ENCODE results near the gene ASXL1.

Gene ASXL1

DNA sequence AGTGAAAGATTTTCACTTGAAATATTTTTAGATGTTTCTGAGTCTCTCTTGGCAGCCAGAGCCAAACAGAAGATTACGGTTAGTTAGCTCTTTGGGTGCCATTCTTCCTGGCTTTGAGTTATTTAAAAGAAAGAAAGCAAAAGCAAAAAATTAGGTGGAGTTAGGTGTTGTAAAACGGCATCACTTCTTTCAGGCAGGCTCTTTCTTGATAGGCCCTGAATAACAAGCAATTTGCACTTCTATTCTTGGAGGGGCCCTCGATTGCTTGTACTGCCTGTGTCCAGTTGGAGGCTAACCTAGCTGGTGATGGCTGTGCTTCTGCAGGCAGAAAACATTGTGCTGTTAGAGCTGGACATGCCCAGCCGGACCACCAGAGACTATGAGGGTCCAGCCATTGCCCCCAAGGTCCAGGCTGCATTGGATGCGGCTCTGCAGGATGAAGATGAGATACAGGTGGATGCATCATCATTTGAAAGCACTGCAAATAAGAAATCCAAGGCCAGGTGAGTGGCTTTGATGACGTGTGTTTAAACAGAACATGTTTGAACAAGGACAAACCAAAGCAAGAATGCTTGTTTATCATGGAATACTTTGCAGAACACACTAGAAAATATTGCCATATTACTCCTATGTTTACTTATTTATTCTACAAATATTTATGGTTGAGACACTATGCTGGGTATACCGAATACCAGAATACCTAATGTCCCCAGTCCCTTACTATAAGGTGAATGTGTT is 28.1 kb upstream of the ASXL1 start:
- no peak overlapping the region for H3K4me3 ChIP-seq (ENCODE audit: low read depth, low read length)
- no peak for TF ChIP-seq CTCF (IDR thresholded peaks at IDR 0.05; ENCODE audit: low read depth, low read length, missing control alignments)
- DNase-seq (ENCODE audit: low read depth): no peak

- H3K4me3 ChIP-seq (ENCODE audit: low read depth, low read length): no peak overlapping the region
- no peak for TF ChIP-seq CTCF (IDR thresholded peaks at IDR 0.05; ENCODE audit: low read depth, low read length, missing control alignments)
- no peak for DNase-seq (ENCODE audit: low read depth)
Observed at GRCh38 chr20:32330555-32330897, 27.6 kb upstream of the ASXL1 start.

DNA sequence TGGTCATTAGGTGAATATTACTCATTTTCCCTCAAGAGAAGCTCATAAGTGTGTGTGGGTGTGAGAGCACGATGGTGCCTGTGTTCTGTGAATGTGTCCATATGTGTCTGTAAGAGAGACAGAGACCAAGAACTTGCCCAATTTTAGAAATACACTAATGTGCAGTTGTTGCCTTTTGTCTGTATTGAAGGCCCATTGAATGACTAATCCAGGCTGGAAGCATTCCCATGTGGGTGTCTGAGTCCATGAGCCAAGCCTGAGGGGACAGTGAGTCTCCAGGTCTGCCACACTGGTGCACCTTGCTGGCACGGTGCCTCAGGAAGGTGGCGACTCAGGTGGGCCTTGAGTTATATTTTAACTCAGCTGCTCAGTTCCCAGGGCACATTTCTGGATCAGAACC is 25.5 kb upstream of the ASXL1 start:
- DNase-seq (ENCODE audit: low read depth): peak; percentile 33
- TF ChIP-seq CTCF (IDR thresholded peaks at IDR 0.05; ENCODE audit: low read depth, low read length, missing control alignments): no peak
- H3K4me3 ChIP-seq (ENCODE audit: low read depth, low read length): no peak overlapping the region

DNA sequence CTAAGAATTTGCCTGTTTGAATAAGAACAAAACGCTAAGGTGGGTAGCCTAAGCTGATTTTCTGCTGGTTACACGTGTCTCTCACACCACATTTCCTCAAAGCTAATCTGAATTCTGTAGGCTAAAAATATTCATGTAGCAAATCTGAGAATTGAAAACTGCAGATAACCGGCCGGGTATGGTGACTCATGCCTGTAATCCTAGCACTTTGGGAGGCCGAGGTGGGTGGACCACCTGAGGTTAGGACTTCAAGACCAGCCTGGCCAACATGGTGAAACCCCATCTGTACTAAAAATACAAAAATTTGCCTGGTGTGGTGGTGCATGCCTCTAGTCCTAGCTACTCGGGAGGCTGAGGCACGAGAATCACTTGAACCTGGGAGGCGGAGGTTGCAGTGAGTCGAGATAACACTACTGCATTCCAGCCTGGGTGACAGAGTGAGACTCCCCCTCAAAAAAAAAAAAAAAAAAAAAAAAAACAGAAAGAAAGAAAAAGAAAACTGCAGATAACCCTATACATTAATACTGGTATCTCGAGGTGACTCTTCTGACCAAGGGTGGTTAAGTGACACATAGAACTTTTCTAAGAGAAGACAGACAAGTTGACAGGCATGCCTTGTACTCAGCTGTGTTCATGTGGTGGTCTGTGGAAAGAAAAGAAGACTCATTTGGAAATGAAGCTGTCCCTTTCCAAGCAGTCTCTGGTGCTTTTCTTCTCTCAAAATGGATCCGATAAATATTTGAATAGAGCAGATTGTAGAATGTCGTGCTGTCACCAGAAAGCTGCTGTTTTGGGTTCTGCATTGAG is 24.7 kb upstream of the ASXL1 start:
- DNase-seq (ENCODE audit: low read depth): peak; percentile 85
- no peak overlapping the region for H3K4me3 ChIP-seq (ENCODE audit: low read depth, low read length)
- no peak for TF ChIP-seq CTCF (IDR thresholded peaks at IDR 0.05; ENCODE audit: low read depth, low read length, missing control alignments)

GRCh38 chr20:32333988-32334885 is 23.9 kb upstream of the ASXL1 start:
- TF ChIP-seq CTCF (IDR thresholded peaks at IDR 0.05; ENCODE audit: low read depth, low read length, missing control alignments): no peak
- DNase-seq (ENCODE audit: low read depth): peak; percentile 73
- H3K4me3 ChIP-seq (ENCODE audit: low read depth, low read length): no peak overlapping the region; the same call in 1 of the 2 replicates

DNA sequence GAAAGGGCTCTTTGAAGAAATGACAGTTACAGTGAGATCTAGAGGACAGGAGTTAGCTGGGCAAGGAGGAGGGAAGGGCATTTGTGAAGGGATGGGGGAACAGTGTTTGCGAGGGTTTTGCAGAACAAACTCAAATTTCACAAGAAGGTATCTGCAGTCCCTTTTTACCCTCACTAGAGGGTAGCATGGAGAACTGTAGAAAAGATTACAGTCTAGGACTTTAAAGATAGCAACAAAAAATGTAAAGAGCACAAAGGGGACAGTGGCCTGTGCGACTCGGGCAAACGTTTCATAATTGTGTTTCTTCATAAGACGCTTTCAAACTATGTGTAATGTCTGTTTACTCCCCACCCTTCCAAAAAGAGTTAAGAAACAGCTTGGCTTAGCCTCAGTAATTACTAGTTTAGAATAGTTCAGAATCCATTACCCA is 21.2 kb upstream of the ASXL1 start:
- peak; percentile 64 for TF ChIP-seq CTCF (IDR thresholded peaks at IDR 0.05; ENCODE audit: low read depth, low read length, missing control alignments)
- no peak overlapping the region for H3K4me3 ChIP-seq (ENCODE audit: low read depth, low read length)
- no peak for DNase-seq (ENCODE audit: low read depth)
